NB4 (cell line): Measurements from ENCODE around the gene DOK6.

Experiments used
- CTCF ChIP-seq: IDR thresholded peaks from one replicate; pipeline ENCODE4 v1.5.1; 2012; ENCODE audit warnings: low read depth, low read length
- POLR2A ChIP-seq: IDR thresholded peaks from 2 replicates; pipeline ENCODE4 v1.6.1; 2011; ENCODE audit warnings: mild to moderate bottlenecking; ENCODE audit not compliant: insufficient read length; ENCODE audit errors: extremely low read depth

GRCh38 chr18:69703461-69703860 lies 302.8 kb downstream of the DOK6 start:
- TF ChIP-seq CTCF (no peak), POLR2A (no peak)
